ENCODE results near the gene A2ML1.
"Not testable (repeated sequence)": the region's sequence is repeated elsewhere in the genome, so short reads cannot be mapped to it uniquely, and the experiment has no call there.

- not testable (repeated sequence) for TF ChIP-seq CTCF (IDR thresholded peaks at IDR 0.05); ZFX (IDR thresholded peaks at IDR 0.05; ENCODE audit: borderline replicate concordance)
Measured at GRCh38 chr12:8787206-8787605, 35.2 kb upstream of the A2ML1 start.
